Mucosa of descending colon (tissue), 3 donors: ENCODE measurements around the gene SLIT1. TPM values are rescaled to one million over a fixed set of nuclear protein-coding genes. Genes with fewer than 3 reads are reported as not detected.

Source experiments
- ATAC-seq: fragments of 200-7000 bp; cut with Tn5 transposase; one replicate; pipeline ENCODE4 v1.9.1; 2020; ENCODE audit warnings: mild to moderate bottlenecking, moderate library complexity
- DNase-seq, 3 donors: peaks; one replicate each; pipeline ENCODE4 v3.0.0-alpha.2; 2020
- H3K36me3 ChIP-seq: fragments of 200-600 bp; one replicate; pipeline ENCODE4 v1.8.0; 2021; ENCODE audit warnings: low read depth, mild to moderate bottlenecking
- H3K4me1 ChIP-seq: fragments of 200-600 bp; one replicate; pipeline ENCODE4 v1.8.0; 2021; ENCODE audit warnings: low read depth, mild to moderate bottlenecking
- H3K4me3 ChIP-seq: fragments of 200-600 bp; one replicate; pipeline ENCODE4 v1.8.0; 2021; ENCODE audit warnings: mild to moderate bottlenecking
- H3K9me3 ChIP-seq: fragments of 200-600 bp; one replicate; pipeline ENCODE4 v1.8.0; 2021; ENCODE audit warnings: mild to moderate bottlenecking
- intact Hi-C, 2 donors: fragments of 100-400 bp; cut with DNase I in 1 of 2; cut with micrococcal nuclease in 1 of 2; formaldehyde crosslinking; loops; one replicate each; pipeline versions ENCODE4 v1.11.0 to v1.11.1; 2022; cut with DNase I, micrococcal nuclease
- total RNA-seq, 3 donors: library from RNA; stranded (reverse); fragmentation: NEBNext Ultra II Directional in 2 of 3; extraction: Animal tissue kit (Norgen Biotek cat#: 25700) in 2 of 3; gene quantifications; one replicate each; pipeline versions ENCODE4 v1.2.1 to v1.2.4, GENCODE V29; 2021 to 2023
- TF ChIP-seq, protein P1 (sequence below): fragments of 200-600 bp; IDR thresholded peaks from one replicate; pipeline ENCODE4 v1.8.0; 2022; ENCODE audit warnings: antibody characterized with exemption, mild to moderate bottlenecking
- donor health status: DM: no; HTN: no; CAD: no; lungs with moderate emphysema.
- donor health status: DM: no; HTN: no; CAD: no.
- donor health status: DM: no; HTN: yes; CAD: no.

The SLIT1 gene
- total RNA-seq, 3 donors from 2014 or later, result 0.17 to 1.1 (median 0.24) TPM

DNA sequence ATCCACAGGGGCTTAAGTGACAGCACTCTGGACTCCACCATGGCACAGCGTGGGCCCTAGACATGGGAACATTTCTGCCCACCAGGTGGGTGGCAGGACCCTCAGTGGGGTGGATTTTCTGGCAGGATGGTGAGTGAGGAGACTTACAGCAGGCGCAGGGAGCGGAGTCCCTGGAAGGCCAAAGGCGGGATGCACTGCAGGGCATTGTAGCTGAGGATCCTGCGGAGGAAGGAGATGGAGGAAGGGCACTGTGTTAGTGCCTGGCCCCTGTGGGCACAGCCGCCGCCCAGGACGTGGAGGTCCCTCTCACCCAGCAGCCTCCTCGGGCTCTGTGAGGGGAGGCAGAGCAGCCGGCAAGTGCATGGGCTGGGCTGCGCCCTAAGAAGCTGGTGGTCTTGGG is 154.3 kb downstream of the SLIT1 start:
- TF ChIP-seq, protein P1, sequence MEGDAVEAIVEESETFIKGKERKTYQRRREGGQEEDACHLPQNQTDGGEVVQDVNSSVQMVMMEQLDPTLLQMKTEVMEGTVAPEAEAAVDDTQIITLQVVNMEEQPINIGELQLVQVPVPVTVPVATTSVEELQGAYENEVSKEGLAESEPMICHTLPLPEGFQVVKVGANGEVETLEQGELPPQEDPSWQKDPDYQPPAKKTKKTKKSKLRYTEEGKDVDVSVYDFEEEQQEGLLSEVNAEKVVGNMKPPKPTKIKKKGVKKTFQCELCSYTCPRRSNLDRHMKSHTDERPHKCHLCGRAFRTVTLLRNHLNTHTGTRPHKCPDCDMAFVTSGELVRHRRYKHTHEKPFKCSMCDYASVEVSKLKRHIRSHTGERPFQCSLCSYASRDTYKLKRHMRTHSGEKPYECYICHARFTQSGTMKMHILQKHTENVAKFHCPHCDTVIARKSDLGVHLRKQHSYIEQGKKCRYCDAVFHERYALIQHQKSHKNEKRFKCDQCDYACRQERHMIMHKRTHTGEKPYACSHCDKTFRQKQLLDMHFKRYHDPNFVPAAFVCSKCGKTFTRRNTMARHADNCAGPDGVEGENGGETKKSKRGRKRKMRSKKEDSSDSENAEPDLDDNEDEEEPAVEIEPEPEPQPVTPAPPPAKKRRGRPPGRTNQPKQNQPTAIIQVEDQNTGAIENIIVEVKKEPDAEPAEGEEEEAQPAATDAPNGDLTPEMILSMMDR, result no peak
- H3K36me3 ChIP-seq, result no peaks in the 10 kb centered on the region
- intact Hi-C loops, result no loop called here
- H3K4me1 ChIP-seq, result no peaks in the 10 kb centered on the region
- ATAC-seq (no peak), DNase-seq (no peak)
- H3K4me3 ChIP-seq, result no peak overlapping the region
- no peaks in the 10 kb centered on the region for H3K9me3 ChIP-seq

DNA sequence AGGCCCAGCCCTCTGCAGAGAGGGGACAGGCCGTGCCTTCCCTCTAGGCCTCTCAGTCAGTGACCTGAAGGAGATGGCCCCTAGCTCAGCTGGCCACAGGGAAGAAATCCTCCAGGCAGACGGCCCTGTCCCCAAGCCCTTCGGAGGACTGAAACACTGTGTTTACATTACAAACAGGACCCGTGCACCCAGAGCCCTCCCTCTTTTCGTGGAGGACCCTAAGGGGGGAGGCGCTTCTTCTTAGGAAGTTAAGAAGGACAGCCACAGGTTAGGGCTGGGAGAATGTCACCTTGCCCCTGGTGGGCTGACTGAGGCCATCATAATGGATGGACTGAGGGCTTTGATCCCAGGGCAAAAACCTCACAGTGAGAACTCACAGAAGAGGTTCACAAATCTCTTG is 154.9 kb downstream of the SLIT1 start:
- no peak for ATAC-seq

DNA sequence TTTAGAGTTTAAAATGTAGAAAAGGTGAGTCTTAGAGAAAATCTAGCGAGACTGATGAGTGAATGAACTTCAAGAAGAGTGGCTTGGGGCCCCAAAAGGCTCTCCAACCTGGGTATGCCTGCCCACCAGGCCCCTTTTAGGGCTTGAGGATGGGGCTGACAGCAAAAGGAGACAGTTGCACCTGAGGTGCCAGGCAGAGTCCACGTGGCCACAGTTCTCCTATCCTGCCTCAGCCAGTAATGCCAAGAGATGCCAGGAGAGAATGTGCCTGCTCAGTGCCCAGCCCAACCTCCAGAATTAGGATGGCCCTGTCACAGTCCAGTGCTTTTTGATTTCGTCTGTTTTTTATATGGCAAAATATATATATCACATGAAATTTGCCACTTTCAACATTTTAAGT is 156.5 kb downstream of the SLIT1 start:
- DNase-seq, result no peak
- TF ChIP-seq, protein P1, result no peak
- Histone ChIP-seq H3K36me3 (no peaks in the 10 kb centered on the region), H3K4me1 (peaks cover 3% of the 10 kb centered on the region), H3K9me3 (no peaks in the 10 kb centered on the region), H3K4me3 (no peak overlapping the region)
- ATAC-seq, result no peak
- intact Hi-C loops, result no loop called here

More for the DNA sequence above, 154.9 kb downstream of the SLIT1 start:
- TF ChIP-seq, protein P1, result no peak
- H3K36me3 ChIP-seq, result no peaks in the 10 kb centered on the region
- H3K4me1 ChIP-seq, result no peaks in the 10 kb centered on the region
- H3K4me3 ChIP-seq, result no peak overlapping the region
- DNase-seq, result no peak
- no peaks in the 10 kb centered on the region for H3K9me3 ChIP-seq
- intact Hi-C loops, result no loop called here

DNA sequence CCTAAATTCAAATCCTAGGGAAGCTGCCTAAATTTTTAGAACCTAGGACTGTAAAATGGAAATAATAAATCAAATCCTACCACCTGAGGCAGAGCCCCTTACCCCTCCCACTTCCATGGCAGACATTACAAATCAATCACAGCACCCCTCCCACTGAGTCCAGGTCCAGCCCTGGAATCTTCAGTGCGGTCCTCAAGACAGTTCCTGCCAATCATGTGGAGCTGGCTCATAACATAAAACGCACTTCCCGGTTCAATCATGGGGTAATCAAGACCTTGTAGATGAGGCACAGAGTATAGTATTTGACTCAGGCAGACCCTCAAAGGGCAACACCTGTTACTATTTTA is 157.0 kb downstream of the SLIT1 start:
- no peak for DNase-seq
- ATAC-seq, result no peak
- Histone ChIP-seq H3K9me3 (no peaks in the 10 kb centered on the region), H3K4me1 (peaks cover 3% of the 10 kb centered on the region), H3K4me3 (no peak overlapping the region), H3K36me3 (no peaks in the 10 kb centered on the region)
- TF ChIP-seq, protein P1, result no peak
- intact Hi-C loops, result no loop called here

DNA sequence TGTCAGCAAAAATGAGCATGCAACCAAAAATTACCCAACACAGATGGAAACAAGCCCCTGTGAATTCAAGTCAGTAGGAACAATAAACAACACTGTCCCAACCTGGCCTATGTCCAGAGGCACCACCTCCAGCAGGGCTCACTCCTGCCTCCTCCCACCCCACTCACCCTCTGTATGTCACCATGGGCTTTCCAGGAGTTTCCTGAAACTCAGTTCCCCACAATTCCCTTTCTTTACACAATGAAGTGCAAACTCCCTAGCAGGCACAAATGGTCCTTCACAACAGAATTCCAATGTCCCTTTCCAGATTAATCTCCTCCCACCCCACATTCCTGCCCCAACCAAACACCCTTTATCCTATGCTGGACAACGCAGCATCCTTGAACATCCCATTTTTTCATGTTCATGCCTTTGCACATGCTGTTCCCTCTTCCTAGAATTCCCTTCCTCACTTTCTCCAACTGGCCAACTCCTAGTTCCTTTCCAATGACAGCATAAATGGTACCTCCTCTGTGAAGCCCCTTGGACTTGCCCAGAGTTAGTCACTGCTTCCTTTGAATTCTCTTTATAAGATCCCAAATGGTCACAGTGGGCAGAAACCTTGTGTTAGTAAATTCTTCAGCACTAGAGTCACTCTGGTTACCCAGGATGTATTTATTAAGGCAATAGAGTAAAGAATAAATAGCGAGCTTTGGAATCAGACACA is 157.5 kb downstream of the SLIT1 start:
- TF ChIP-seq, protein P1, result no peak
- intact Hi-C loops, result no loop called here

More for the DNA sequence above, 157.5 kb downstream of the SLIT1 start:
- H3K4me3 ChIP-seq, result no peak overlapping the region
- DNase-seq (no peak), ATAC-seq (no peak)
- peaks cover 3% of the 10 kb centered on the region for H3K4me1 ChIP-seq
- H3K36me3 ChIP-seq, result no peaks in the 10 kb centered on the region
- no peaks in the 10 kb centered on the region for H3K9me3 ChIP-seq
